SK-N-MC (cell line): Measurements from ENCODE around the gene GPRC5A.

Experiments
- EZH2 ChIP-seq: fragments of 200-600 bp; sonication (generic); IDR thresholded peaks from one replicate; pipeline ENCODE4 v1.6.1; 2017; ENCODE audit warnings: antibody characterized with exemption
- FOXP2 ChIP-seq: optimal IDR thresholded peaks from 2 replicates; pipeline ENCODE3; 2011; ENCODE audit warnings: mild to moderate bottlenecking, moderate library complexity; ENCODE audit not compliant: insufficient read depth; ENCODE audit errors: extremely low read length, control extremely low read depth
- POLR2AphosphoS5 ChIP-seq: IDR thresholded peaks from 2 replicates; pipeline ENCODE4 v1.6.1; 2012; ENCODE audit warnings: mild to moderate bottlenecking, low read depth, low read length, borderline replicate concordance

DNA sequence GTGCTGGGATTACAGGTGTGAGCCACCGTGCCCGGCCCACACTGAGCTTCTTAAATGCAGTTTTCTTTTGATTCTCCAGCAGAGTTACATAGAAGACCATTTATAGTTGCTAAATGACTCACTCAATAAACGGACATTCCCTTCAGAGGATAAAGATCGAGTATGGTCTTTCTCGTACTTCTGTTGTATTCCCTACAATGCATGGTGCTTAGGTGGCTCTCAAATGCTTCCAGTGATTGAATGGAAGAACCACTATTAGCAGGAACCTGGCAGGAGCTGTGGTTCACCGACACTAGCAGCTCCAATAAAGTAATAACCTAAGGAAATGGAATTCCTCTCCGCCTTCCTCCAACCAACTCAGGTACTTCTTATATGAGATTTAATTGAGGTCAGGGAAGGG lies 3.9 kb upstream of the GPRC5A start:
- TF ChIP-seq POLR2AphosphoS5 (no peak), EZH2 (no peak), FOXP2 (no peak)
